Thyroid gland (tissue), 4 donors: ENCODE measurements around the gene KCNC3. TPM values are rescaled to one million over a fixed set of nuclear protein-coding genes. Genes with fewer than 3 reads are reported as not detected.
A peak's percentile ranks its signal among the peaks of the same experiment; 100 is the strongest.

Experiments
- DNase-seq, 2 donors: peaks; one replicate each; pipeline ENCODE4 v3.0.0-alpha.2; 2019
- H3K27ac ChIP-seq, 3 donors: fragments of 200-600 bp; sonication (generic); 1 replicate in 2 of 3; 2 replicates in 1 of 3; pipeline ENCODE4 v1.5.1; 2016 to 2019; ENCODE audit warnings: mild to moderate bottlenecking in 1 of 3, moderate library complexity in 1 of 3
- H3K27me3 ChIP-seq: fragments of 200-600 bp; sonication (generic); one replicate; pipeline ENCODE4 v1.5.1; 2019
- H3K36me3 ChIP-seq, 2 donors: fragments of 200-600 bp; sonication (generic); one replicate each; pipeline ENCODE4 v1.5.1; 2016 to 2019
- H3K4me1 ChIP-seq, 2 donors: fragments of 200-600 bp; sonication (generic); one replicate each; pipeline ENCODE4 v1.5.1; 2017 to 2019
- H3K4me3 ChIP-seq, 3 donors: fragments of 200-600 bp; sonication (generic); replicated peaks in 1 of 3; 1 replicate in 2 of 3; 2 replicates in 1 of 3; pipeline ENCODE4 v1.5.1; 2016; ENCODE audit warnings: mild to moderate bottlenecking in 1 of 3
- H3K9me3 ChIP-seq: fragments of 200-600 bp; sonication (generic); one replicate; pipeline ENCODE4 v1.5.1; 2017
- POLR2A ChIP-seq, 2 donors: fragments of 450-650 bp; IDR thresholded peaks; one replicate each; pipeline ENCODE4 v1.6.1; 2017; ENCODE audit warnings: antibody characterized with exemption in 2 of 2, mild to moderate bottlenecking in 2 of 2, moderate library complexity in 1 of 2
- WGBS, 2 donors: methylation state at CpG; one replicate each; pipeline ENCODE4 v1.1.5; 2017; 5-methylcytosine and 5-hydroxymethylcytosine counted together
- intact Hi-C: fragments of 100-400 bp; cut with DNase I; formaldehyde crosslinking; loops from one replicate; pipeline ENCODE4 v1.15.1; 2023
- total RNA-seq, 4 donors: library from RNA; depleted of rRNA; stranded (reverse); fragments of >200 nt; gene quantifications; one replicate each; pipeline ENCODE4 v1.2.3, GENCODE V29; 2016
- TF ChIP-seq, protein P1 (sequence below), 6 experiments: fragments of 200-600 bp in 3 of 6; fragments of 450-650 bp in 3 of 6; sonication (generic) in 3 of 6; IDR thresholded peaks; one replicate each; pipeline ENCODE4 v1.5.1; 2016 to 2019; ENCODE audit warnings: antibody characterized with exemption in 6 of 6, mild to moderate bottlenecking in 2 of 6, inconsistent platforms in 1 of 6, moderate library complexity in 1 of 6

KCNC3 gene
- total RNA-seq, 4 donors from 2014 or later = 5.9 to 32.8 (median 17.2) TPM

DNA sequence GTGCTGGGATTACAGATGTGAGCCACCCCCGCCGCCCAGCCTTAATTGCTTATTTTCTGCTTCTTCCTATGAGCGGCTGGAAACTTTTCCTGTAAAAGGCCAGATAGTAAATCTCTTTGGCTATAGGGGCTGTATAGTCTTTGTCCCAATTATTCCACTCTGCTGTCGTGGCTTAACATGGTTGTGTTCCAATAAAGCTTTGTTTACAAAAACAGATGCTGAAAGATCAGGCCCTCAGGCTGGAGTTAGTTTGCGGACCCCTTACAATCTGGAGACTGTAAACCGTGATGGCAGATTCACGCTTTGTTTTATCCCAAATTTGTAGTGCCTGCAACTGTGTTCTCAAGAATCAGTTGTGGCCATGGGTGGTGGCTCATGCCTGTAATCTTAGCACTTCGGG is 10.7 kb downstream of the KCNC3 start:
- no peaks in the 10 kb centered on the region for H3K27me3 ChIP-seq

DNA sequence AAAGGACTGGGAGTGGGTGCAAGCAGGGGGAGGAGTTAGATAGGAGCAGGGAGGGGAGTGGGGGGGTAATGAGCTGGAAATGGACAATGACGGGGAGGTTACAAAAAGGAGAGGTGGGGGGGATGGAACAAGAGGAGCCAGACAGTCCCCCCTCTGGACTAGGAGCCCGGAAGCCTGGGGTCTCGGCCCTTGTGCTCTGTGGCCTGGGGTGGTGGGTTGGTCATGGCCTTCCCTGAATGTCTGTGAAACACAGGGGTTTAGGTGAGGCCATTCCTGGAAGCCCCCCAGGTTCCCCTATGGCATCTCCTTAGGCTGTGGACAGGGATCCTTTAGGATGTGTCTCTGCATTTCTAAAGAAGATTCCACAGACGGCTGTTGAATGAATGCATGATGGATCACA is 12.1 kb downstream of the KCNC3 start:
- intact Hi-C loops = no loop called here
- no peak overlapping the region for H3K27ac ChIP-seq
- no peak for DNase-seq
- H3K36me3 ChIP-seq = no peaks in the 10 kb centered on the region
- H3K4me1 ChIP-seq = peaks cover 12 to 30% of the 10 kb centered on the region in 2 donors
- no peak overlapping the region for H3K4me3 ChIP-seq
- TF ChIP-seq, protein P1, sequence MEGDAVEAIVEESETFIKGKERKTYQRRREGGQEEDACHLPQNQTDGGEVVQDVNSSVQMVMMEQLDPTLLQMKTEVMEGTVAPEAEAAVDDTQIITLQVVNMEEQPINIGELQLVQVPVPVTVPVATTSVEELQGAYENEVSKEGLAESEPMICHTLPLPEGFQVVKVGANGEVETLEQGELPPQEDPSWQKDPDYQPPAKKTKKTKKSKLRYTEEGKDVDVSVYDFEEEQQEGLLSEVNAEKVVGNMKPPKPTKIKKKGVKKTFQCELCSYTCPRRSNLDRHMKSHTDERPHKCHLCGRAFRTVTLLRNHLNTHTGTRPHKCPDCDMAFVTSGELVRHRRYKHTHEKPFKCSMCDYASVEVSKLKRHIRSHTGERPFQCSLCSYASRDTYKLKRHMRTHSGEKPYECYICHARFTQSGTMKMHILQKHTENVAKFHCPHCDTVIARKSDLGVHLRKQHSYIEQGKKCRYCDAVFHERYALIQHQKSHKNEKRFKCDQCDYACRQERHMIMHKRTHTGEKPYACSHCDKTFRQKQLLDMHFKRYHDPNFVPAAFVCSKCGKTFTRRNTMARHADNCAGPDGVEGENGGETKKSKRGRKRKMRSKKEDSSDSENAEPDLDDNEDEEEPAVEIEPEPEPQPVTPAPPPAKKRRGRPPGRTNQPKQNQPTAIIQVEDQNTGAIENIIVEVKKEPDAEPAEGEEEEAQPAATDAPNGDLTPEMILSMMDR (IDR thresholded peaks at IDR 0.05) = no peak
- no peak for TF ChIP-seq POLR2A (IDR thresholded peaks at IDR 0.05)
- H3K9me3 ChIP-seq = no peaks in the 10 kb centered on the region
- WGBS, 2 donors = 61 to 84% methylated on average over 4 of the region's 4 CpGs
- no peaks in the 10 kb centered on the region for H3K27me3 ChIP-seq

More for the DNA sequence above, 10.7 kb downstream of the KCNC3 start:
- Histone ChIP-seq H3K27ac (no peak overlapping the region), H3K9me3 (no peaks in the 10 kb centered on the region), H3K4me3 (no peak overlapping the region), H3K4me1 (peaks cover 3 to 18% of the 10 kb centered on the region in 2 donors), H3K36me3 (peaks cover 0 to 4% of the 10 kb centered on the region in 2 donors)
- no peak for DNase-seq
- TF ChIP-seq POLR2A (IDR thresholded peaks at IDR 0.05) = no peak
- TF ChIP-seq, protein P1 (IDR thresholded peaks at IDR 0.05) = no peak
- intact Hi-C loops = no loop called here
- 92 to 95% methylated on average over 8 of the region's 8 CpGs for WGBS, 2 donors

DNA sequence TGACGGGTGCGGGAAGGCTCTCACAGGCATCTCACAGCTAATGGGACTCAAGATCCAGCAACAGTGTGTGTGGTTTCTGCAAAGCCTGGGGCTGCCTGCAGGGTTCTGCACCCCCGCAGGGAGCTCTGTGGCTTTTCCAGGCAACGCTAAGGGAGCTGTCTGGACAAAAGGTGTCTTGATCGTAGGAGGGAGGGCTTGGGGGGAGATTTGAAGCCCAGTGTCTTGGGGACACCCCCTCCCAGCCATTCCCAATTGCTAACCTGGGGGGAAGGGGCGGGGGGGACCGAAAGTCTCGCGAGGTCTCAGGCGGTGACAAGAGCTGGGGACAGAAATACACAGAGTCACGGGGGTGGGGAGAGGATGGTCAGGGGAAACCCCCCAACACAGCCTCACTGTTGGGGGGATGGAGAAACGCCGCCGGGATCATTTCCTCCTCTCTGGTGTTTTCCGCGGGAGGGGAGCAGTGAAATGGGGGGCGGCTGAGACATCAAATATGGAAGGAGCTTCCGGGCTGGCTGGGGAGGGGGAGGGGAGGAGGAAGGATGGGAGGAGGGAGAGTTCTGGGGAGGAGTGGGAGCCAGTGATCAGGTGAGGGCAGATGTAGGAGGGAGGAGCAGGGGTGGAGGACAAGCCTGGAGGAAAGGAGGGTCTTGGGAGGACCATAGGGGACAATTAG is 13.3 kb downstream of the KCNC3 start:
- 3 to 4% methylated on average over 13 to 18 of the region's 18 CpGs for WGBS, 2 donors
- Histone ChIP-seq H3K4me1 (peaks cover 16 to 31% of the 10 kb centered on the region in 2 donors), H3K27ac (no peak overlapping the region), H3K36me3 (no peaks in the 10 kb centered on the region), H3K9me3 (no peaks in the 10 kb centered on the region), H3K4me3 (no peak overlapping the region), H3K27me3 (no peaks in the 10 kb centered on the region)
- TF ChIP-seq, protein P1 (IDR thresholded peaks at IDR 0.05) = peak in 2 of 6 experiments; percentile 13 to 14
- TF ChIP-seq POLR2A (IDR thresholded peaks at IDR 0.05) = no peak
- intact Hi-C loops = no loop called here
- DNase-seq = peak; percentile 37 to 47

DNA sequence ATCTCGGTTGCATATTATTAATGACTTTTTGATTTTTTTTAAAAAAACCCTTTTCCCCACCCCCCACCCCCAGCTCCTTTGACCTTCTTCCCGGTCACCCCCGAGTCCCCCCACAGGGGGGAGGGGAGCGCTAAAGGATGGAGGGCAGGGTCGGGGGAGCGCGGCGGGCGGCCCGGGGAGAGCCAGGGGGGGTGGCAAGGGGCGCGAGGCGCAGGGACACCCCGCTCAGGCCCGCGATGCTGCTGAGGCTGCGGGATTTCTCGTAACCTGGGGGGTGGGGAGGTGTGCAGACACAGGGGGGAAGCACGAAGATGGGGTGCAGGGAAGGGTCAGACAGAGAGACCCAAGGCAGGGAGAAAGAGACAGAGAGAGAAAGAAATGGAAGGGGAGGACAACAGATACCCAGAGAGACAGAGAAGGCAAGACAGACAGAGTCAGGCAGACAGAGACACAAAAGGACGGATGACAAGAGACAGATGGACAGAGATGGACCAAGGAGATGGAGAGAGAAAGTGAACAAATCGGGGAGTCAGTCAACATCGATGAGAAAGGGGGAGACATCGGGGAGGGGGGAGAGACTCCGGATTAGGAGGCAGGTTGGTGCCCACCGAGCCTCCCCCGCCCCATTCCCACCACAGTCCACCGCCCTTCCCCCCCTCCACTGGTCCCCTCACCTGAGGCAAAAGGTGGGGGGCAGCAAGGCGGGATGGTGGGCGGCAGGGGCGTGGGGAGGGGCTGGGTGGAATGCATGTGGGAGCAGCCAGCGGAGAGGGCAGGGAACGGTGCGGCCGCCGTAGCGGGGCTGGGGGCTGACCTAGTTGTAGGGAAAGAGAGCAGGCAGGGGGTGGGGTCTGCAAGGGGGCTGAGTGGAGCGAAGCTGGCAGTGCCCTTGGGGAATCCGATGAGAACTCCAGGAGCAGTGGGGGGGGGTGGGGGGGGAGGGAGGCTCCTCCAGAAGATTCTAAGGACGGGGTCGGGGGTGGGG is 14.2 kb downstream of the KCNC3 start:
- Histone ChIP-seq H3K36me3 (no peaks in the 10 kb centered on the region), H3K4me1 (peaks cover 16 to 31% of the 10 kb centered on the region in 2 donors), H3K4me3 (no peak overlapping the region), H3K9me3 (no peaks in the 10 kb centered on the region), H3K27ac (no peak overlapping the region), H3K27me3 (no peaks in the 10 kb centered on the region)
- intact Hi-C loops = no loop called here
- DNase-seq = no peak
- TF ChIP-seq POLR2A (IDR thresholded peaks at IDR 0.05) = no peak
- TF ChIP-seq, protein P1 (IDR thresholded peaks at IDR 0.05) = no peak
- 4% methylated on average over 33 to 34 of the region's 40 CpGs for WGBS, 2 donors
